Fibroblast of lung (primary cell): ENCODE results near the gene ATP6V0D1.

Experiments used
- EZH2 ChIP-seq: IDR thresholded peaks from 2 replicates; pipeline ENCODE4 v1.5.1; 2012; ENCODE audit warnings: low read length, control low read depth, mild to moderate bottlenecking; ENCODE audit errors: missing control alignments
- TF ChIP-seq, protein P1 (sequence below), 2 donors: IDR thresholded peaks in 1 of 2; conservative IDR thresholded peaks in 1 of 2; 1 replicate in 1 of 2; 2 replicates in 1 of 2; pipeline ENCODE4 v1.5.1; 2011 to 2012; ENCODE audit warnings: low read length in 2 of 2, control low read depth in 1 of 2, inconsistent platforms in 1 of 2, low read depth in 1 of 2, mild to moderate bottlenecking in 1 of 2

DNA sequence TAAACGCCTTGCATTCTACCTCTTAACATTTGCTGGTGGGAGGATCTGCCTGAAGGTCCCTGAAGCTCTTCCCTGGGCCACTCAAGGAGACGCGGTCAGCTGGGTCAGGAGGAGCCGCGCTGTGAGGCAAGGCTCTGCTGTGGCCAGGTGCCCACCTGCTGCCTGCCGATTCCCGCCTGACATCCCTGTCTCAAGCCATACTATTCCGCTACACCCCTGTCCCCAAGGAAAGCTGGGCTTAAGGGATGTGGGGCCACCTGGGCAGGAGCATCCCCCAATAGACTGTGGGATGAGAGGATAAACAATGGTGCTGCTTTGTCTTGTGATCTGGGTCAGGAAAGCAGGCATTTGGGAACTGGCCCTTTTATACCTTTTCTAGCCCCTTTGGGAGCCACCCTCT is 92.8 kb downstream of the ATP6V0D1 start:
- TF ChIP-seq, protein P1, sequence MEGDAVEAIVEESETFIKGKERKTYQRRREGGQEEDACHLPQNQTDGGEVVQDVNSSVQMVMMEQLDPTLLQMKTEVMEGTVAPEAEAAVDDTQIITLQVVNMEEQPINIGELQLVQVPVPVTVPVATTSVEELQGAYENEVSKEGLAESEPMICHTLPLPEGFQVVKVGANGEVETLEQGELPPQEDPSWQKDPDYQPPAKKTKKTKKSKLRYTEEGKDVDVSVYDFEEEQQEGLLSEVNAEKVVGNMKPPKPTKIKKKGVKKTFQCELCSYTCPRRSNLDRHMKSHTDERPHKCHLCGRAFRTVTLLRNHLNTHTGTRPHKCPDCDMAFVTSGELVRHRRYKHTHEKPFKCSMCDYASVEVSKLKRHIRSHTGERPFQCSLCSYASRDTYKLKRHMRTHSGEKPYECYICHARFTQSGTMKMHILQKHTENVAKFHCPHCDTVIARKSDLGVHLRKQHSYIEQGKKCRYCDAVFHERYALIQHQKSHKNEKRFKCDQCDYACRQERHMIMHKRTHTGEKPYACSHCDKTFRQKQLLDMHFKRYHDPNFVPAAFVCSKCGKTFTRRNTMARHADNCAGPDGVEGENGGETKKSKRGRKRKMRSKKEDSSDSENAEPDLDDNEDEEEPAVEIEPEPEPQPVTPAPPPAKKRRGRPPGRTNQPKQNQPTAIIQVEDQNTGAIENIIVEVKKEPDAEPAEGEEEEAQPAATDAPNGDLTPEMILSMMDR (conservative IDR thresholded peaks at IDR 0.05 in 1 of 2, IDR thresholded peaks at IDR 0.05 in 1 of 2; ENCODE audit: low read depth in 1 of 2, low read length in 2 of 2): no peak
- TF ChIP-seq EZH2: no peak
